Chondrocyte (in vitro differentiated cells): Measurements from ENCODE around the gene RRAS2. TPM values are rescaled to one million over a fixed set of nuclear protein-coding genes. Genes with fewer than 3 reads are reported as not detected.

Source experiments
- DNase-seq: peaks from one replicate; pipeline ENCODE4 v3.0.0; 2021; ENCODE audit warnings: mixed read lengths, low spot score
- H3K27ac Mint-ChIP-seq: one replicate; pipeline ENCODE4 v1.8.0; 2021; ENCODE audit warnings: mild to moderate bottlenecking, moderate library complexity, mixed read lengths; ENCODE audit not compliant: unreplicated experiment
- H3K27me3 Mint-ChIP-seq: 2 replicates; pipeline ENCODE4 v1.8.0; 2021; ENCODE audit warnings: low read depth, mixed read lengths
- H3K36me3 Mint-ChIP-seq: 2 replicates; pipeline ENCODE4 v1.8.0; 2021; ENCODE audit warnings: low read depth, mixed read lengths
- H3K4me1 Mint-ChIP-seq: 2 replicates; pipeline ENCODE4 v1.8.0; 2021; ENCODE audit warnings: low read depth, mild to moderate bottlenecking, mixed read lengths
- H3K4me3 Mint-ChIP-seq: one replicate; pipeline ENCODE4 v1.8.0; 2021; ENCODE audit warnings: mild to moderate bottlenecking, moderate library complexity, mixed read lengths; ENCODE audit not compliant: unreplicated experiment
- H3K9me3 Mint-ChIP-seq: 2 replicates; pipeline ENCODE4 v1.8.0; 2021; ENCODE audit warnings: low read depth, mixed read lengths
- total RNA-seq: library from RNA; stranded (reverse); gene quantifications from 3 replicates; pipeline ENCODE4 v1.2.1, GENCODE V29; 2021
- TF ChIP-seq, protein P1 (sequence below): fragments of 200-600 bp; sonication (generic); IDR thresholded peaks from 2 replicates; pipeline ENCODE4 v1.5.0; 2021; ENCODE audit warnings: antibody characterized with exemption, mild to moderate bottlenecking, moderate library complexity

RRAS2 gene
- total RNA-seq, 1 donor from 2014 or later = 74.1 TPM

GRCh38 chr11:14308114-14308896, 50.7 kb downstream of the RRAS2 start:
- no peaks in the 10 kb centered on the region for H3K27me3 Mint-ChIP-seq
- no peak overlapping the region for H3K4me3 Mint-ChIP-seq
- no peaks in the 10 kb centered on the region for H3K9me3 Mint-ChIP-seq
- H3K4me1 Mint-ChIP-seq = peaks cover 30% of the 10 kb centered on the region
- H3K27ac Mint-ChIP-seq = no peak overlapping the region
- H3K36me3 Mint-ChIP-seq = no peaks in the 10 kb centered on the region
- DNase-seq = no peak
- TF ChIP-seq, protein P1, sequence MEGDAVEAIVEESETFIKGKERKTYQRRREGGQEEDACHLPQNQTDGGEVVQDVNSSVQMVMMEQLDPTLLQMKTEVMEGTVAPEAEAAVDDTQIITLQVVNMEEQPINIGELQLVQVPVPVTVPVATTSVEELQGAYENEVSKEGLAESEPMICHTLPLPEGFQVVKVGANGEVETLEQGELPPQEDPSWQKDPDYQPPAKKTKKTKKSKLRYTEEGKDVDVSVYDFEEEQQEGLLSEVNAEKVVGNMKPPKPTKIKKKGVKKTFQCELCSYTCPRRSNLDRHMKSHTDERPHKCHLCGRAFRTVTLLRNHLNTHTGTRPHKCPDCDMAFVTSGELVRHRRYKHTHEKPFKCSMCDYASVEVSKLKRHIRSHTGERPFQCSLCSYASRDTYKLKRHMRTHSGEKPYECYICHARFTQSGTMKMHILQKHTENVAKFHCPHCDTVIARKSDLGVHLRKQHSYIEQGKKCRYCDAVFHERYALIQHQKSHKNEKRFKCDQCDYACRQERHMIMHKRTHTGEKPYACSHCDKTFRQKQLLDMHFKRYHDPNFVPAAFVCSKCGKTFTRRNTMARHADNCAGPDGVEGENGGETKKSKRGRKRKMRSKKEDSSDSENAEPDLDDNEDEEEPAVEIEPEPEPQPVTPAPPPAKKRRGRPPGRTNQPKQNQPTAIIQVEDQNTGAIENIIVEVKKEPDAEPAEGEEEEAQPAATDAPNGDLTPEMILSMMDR = peak; percentile 83

- H3K4me3 Mint-ChIP-seq = no peak overlapping the region
- H3K27ac Mint-ChIP-seq = peak overlapping the region; percentile 46
- TF ChIP-seq, protein P1 = peak; percentile 1
- no peak for DNase-seq
- H3K4me1 Mint-ChIP-seq = peaks cover 24% of the 10 kb centered on the region
- no peaks in the 10 kb centered on the region for H3K9me3 Mint-ChIP-seq
- no peaks in the 10 kb centered on the region for H3K36me3 Mint-ChIP-seq
- H3K27me3 Mint-ChIP-seq = no peaks in the 10 kb centered on the region
Measured at GRCh38 chr11:14306481-14306880, 52.5 kb downstream of the RRAS2 start.

DNA sequence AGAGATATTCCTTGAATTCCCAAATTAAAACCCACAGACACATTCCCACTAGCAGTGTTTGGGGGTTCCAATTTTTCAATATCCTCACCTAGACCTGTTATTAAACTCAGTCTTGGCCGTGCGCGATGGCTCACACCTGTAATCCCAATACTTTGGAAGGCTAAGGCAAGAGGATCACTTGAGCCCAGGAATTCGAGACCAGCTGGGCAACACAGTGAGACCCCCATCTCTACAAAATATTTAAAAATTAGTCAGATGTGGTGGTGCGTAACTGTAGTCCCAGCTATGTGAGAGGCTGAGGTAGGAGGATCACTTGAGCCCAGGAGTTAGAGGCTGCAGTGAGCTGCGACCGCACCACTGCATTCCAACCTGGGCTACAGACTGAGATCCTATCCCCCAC, 53.3 kb downstream of the RRAS2 start:
- H3K27ac Mint-ChIP-seq = no peak overlapping the region
- no peaks in the 10 kb centered on the region for H3K9me3 Mint-ChIP-seq
- DNase-seq = no peak
- H3K27me3 Mint-ChIP-seq = no peaks in the 10 kb centered on the region
- H3K36me3 Mint-ChIP-seq = no peaks in the 10 kb centered on the region
- peaks cover 24% of the 10 kb centered on the region for H3K4me1 Mint-ChIP-seq
- TF ChIP-seq, protein P1 = no peak
- no peak overlapping the region for H3K4me3 Mint-ChIP-seq

GRCh38 chr11:14304601-14305000, 54.4 kb downstream of the RRAS2 start:
- H3K27ac Mint-ChIP-seq = no peak overlapping the region
- peaks cover 24% of the 10 kb centered on the region for H3K4me1 Mint-ChIP-seq
- H3K36me3 Mint-ChIP-seq = no peaks in the 10 kb centered on the region
- H3K9me3 Mint-ChIP-seq = no peaks in the 10 kb centered on the region
- no peak overlapping the region for H3K4me3 Mint-ChIP-seq
- TF ChIP-seq, protein P1 = no peak
- no peaks in the 10 kb centered on the region for H3K27me3 Mint-ChIP-seq
- no peak for DNase-seq

- H3K4me1 Mint-ChIP-seq = peaks cover 32% of the 10 kb centered on the region
- no peaks in the 10 kb centered on the region for H3K9me3 Mint-ChIP-seq
- DNase-seq = no peak
- H3K27me3 Mint-ChIP-seq = no peaks in the 10 kb centered on the region
- no peak overlapping the region for H3K4me3 Mint-ChIP-seq
- no peak overlapping the region for H3K27ac Mint-ChIP-seq
- TF ChIP-seq, protein P1 = peak; percentile 90
- H3K36me3 Mint-ChIP-seq = no peaks in the 10 kb centered on the region
Measured at GRCh38 chr11:14300661-14301304, 58.2 kb downstream of the RRAS2 start.
